Measurements from ENCODE around the gene SRPK2.

DNA sequence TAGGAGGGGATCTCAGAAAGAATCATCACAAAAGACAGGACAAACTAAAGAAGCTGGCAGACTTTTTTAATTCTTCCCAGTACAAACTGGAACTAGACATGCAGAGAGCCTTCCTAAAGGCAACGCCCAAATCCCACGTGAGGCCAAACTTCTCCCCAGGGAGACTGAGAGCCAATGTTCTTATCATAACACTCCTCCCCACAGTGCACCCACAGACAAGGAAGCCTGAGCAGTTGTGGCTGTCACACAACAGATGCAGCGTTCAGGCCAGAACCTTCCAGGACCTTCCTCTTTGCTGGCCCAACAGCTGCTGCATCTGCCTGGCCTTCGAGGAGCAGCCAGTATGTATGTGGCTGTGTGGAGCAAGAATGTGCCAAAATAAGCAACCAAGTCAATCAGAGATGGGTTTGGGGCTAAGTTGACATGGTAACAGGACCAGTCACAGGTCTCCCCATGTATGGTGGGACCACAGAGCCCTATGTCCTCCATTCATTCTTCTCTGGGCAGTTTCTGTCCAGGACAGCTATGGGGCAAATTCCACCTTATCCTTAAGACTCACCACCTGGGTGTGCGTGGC, 34.9 kb downstream of the SRPK2 start:
- TF ChIP-seq CTCF (IDR thresholded peaks at IDR 0.05) (no peak), POLR2A (IDR thresholded peaks at IDR 0.05) (no peak)
